ENCODE data around the gene TENM4.

DNA sequence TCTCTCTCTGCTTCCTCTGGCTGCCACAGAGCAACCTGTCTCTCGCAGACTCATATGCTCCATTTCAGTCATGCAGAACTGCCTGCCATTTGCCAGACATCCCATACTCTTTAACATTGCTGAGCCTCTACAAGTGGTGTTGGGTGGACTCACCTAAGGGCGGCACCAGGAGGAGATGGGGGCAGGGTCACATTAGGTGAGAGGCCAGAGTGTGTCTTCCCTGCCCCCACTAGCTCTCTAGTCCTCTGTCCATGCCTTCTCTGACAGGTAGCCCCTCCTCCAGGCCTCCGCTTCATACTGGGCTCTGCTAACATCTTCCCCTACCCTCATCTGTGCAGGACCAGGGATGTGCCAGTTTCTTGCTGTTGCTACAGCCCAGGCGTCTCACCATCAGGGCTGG, 366.3 kb downstream of the TENM4 start:
- TF ChIP-seq CTCF (IDR thresholded peaks at IDR 0.05 in 4 of 5, conservative IDR thresholded peaks at IDR 0.05 in 1 of 5), result no peak
- TF ChIP-seq POLR2A (IDR thresholded peaks at IDR 0.05), result no peak

Measured in gastrocnemius medialis (tissue), 4 donors.